Putamen (tissue), 1 donor: ENCODE results near the gene MAP7.
"Not testable (repeated sequence)": the region's sequence is repeated elsewhere in the genome, so short reads cannot be mapped to it uniquely, and the experiment has no call there.

Source experiments
- DNase-seq: peaks from one replicate; pipeline ENCODE4 v3.0.0-alpha.2; 2016; ENCODE audit warnings: low spot score

The MAP7 gene

DNA sequence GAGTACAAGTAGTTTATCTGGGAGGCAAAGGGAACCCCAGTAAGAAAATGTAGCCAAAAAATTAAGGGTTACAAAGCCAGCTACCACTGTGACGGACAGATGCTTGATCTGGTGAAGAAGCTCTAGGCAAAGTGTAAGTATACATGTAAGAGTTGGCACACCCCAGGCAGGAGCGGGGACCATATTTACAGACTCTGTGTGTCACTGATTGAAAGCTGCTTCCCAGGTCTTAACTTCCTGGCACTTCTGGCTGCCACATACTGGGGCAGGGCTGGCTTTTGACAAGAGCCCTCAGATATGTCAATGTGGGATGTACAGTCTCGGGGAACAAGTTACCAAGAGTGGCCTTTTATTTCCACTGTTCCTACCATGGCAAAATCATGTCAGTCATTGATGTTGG, 212.6 kb downstream of the MAP7 start:
- no peak for DNase-seq

DNA sequence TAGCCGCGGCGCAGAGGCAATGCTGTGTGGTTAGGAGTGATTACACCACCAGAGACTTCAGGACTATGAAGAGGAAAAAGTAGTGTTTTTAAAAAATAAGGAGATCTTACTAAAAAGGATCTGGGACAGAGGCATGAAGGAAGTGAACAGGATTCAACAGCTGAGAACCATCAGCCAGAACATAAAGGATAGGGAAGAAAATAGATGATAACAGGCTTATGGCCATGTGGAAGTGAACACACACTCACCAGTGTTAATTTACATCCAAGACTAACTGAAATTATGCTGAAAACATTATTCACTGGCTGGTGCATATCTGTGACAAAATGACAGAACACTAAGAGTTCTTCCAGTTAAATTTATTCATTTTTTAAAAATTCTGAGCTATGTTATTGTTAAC, 213.1 kb downstream of the MAP7 start:
- DNase-seq = no peak

DNA sequence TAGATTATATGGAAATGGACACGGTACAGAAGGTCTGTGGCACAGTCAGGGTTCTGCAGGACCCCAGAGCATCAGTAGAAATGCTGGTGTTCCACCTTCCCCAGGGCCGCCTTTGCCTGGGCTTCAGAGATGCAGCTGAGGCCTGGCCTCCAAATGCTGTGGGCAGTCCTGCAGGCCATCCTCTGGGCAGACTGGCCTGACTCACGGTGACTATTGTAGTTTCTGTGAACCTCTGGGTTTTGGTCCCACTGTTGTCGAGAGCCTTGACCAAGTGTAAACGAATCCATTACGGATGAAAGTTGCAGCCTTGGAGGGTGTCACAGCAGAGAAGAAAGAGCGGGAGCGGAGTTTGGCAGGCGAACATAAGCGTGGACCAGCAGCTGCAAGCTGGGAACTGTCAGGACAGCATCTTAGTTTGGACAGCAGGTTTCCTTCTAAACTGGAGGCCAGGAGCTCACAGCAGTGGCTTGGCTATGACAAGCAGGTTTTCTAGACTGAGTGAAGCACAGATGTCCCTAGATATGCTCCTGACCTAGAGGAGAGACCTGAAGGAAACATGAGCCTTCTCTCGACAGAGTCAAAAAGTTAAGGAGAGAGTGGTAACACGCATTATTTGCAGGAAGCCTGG, 214.4 kb downstream of the MAP7 start:
- no peak for DNase-seq

DNA sequence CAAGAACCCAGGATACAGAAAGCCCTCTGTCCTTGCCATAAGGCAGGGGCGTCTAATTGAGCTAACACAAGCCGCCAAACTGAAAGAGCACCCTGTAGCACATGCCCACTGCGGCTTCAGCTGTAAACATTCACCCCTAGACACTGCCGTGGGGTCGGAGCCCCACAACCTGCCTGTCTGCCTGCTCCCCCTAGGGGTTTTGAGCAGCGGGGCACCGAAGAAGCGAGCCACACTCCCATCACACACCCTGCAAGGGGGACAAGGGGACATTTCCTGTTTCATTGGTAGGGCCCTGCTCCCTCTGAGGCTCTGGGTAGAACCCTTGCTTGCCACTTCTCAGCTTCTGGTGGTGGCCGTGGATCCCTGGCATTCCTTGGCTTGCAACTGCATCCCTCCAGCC, 215.4 kb downstream of the MAP7 start:
- no peak for DNase-seq

DNA sequence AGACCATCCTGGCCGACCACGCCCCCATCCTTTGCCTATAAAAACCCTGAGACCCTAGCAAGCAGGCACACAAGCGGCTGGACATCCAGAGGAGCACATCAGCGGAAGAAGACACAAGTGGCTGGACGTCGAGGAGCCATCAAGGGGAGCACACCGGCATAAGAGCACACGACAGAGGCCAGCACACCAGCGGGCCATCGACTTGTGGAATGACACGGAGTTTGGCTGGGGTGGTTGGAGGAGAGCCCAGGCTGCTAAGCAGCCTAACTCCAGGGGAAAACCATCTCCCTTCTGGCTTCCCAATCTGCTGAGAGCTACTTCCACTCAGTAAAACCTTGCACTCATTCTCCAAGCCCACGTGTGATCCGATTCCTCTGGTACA, 215.8 kb downstream of the MAP7 start:
- DNase-seq = no peak

DNA sequence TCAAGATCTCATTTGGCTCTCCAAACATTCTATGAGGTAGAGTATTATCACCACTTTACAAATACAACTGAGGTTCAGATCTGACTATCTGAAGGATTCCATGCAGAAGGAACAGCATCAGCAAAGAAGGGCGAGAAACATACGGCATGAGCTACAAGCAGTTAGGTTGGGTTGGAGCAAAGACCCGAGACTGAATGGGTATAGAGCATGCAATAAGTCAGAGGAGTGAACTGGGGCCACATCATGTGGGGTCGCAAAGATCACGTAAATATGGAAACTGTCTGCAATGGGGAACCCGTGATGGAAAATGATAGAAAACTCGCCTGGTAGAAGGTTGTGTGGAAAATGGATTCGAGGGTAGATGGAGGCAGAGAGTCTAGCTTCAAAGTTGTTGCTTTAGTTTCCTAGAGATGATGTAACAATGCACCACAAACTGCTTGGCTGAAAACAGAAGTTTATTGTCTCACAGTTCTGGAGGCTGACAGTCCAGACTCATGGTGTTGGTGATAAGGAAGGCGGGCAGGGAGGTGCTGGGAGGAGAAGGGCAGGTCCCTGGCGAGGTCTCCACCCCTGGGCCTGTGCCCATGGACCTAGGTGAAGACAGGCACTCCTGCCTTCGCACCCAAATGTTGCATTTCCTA, 216.3 kb downstream of the MAP7 start:
- no peak for DNase-seq

DNA sequence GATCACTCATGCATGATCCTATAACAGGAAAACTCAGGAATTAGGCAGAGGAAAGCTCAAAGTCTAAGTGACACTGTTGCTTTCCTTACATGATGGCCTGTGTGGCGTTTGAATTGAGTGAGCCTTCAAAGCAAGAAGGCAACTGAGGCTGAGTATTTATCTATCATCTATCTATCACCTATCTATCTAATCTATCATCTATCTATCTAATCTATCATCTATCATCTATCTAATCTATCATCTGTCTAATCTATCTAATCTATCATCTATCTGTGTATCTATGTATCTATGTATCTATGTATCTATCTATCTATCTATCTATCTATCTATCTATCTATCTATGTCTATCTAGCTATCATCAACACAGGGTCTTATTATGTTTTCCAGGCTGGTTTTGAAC, 218.8 kb downstream of the MAP7 start:
- no peak for DNase-seq

DNA sequence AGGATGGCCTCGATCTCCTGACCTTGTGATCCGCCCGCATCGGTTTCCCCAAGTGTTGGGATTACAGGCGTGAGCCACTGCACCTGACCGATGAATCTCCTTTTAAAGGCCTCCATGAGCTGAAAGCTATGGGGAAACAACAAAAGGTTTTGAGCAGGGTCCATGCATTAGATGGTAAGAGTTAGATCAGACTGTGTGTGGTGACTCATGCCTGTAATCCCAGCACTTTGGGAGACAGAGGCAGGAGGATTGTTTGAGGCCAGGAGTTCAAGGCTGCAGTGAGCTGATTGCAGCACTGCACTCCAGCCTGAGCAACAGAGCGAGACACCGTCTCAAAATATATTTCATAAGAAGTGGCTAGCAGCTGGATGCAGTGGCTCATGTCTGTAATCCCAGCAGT, 219.6 kb downstream of the MAP7 start:
- no peak for DNase-seq

DNA sequence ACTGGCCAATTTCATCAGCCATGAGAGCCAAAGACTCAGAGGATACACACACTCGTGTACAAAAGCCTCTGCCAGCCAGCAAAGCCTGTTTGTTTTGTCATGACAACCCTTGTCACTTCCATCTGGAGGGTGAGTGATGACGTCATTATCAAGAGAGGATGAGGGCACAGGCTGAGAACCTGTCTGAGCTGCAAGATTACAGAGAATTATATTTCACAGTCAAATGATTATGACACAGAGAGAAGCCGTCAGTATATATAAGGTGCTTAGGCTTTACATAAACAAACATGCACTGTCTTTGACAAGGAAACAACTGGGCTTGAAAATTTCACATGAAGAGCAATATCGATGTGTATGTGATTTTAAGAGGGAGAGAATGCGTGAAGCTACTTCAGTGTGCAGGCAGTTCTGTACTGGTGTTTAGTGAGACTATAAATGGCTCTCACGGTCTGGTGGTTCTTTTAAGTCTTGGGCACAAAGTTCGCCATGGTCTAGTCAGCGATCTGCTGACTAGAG, 224.1 kb downstream of the MAP7 start:
- DNase-seq = no peak

DNA sequence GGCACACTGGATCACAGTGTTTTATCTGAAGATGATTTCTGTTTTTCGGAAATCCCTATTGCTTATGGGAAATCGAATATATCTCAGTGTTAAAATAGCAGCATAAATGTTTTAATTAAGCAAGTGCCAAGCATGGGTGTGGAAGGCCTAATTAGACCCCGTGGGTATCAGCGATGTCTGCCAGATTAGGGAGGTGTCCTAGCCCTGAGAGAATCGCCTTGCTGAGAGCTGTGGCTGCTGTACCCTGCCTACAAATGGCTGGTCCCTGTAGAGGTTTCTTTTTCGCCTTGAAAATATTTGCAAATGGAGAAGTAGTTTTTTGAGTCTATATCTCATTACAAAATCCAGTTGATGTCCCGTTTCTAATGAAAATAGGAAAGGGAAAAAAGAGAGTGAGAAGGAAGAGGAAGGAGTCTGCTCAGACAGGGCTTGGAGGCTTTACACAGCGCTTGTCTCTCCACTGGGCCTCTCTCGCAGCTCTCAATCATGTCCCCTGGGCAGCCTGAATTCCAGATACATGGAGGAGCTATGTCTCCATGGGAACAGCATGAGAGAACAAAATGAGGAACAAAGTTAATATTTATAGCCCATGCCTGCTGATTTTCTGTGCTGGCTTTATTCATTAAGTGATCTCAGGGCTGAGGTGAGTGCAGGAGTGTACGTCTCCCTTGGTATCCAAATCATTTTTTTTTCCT, 225.4 kb downstream of the MAP7 start:
- no peak for DNase-seq

DNA sequence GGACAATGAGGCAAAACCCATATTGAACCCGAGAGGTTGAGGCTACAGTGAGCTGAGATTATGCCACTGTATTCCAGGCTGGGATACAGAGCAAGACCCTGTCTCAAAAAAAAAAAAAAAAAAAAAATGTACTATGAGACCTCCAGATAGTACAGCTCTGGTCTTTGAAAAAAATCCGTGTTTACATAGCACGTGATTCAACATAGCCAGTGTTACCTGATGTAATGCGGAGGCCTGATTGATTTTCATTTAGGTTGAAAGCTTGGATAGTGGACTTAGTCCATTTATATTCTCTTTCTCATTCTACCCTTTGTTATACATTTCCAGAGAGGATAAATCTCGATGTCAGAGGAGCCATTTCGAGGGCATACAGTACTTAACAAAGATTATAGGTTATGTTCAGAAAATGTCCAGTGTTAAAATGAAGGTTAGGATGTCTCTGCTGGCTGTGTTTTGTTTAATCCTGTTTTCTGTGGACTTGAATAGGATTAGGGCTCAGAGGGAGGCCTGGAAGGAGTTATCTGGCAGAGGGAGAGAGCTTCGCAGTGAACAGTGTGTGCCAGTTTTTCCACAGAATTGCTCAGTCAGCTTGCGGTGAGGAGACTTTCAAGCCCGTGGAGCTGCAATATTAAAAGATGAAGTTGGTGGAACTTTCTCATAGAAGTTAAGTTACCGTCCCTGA, 226.7 kb downstream of the MAP7 start:
- DNase-seq = no peak

DNA sequence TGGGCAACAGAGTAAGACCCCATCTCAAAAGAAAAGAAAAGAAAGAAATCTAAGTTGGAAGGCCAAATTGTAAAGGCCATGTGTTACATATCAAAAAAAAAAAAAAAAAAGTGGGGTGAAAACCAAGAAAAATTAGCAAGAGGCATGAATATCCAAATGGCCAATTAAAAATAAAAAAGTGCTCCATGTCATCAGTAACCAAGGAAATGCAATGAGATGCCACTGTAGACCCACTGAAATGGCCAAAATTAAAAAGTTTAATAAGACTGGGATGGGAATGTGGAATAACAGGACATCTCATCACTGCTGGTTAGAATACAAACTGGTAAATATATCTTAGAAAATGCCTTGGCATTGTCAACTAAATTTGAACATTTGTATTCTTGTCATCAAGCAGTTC, 230.5 kb downstream of the MAP7 start:
- no peak for DNase-seq

DNA sequence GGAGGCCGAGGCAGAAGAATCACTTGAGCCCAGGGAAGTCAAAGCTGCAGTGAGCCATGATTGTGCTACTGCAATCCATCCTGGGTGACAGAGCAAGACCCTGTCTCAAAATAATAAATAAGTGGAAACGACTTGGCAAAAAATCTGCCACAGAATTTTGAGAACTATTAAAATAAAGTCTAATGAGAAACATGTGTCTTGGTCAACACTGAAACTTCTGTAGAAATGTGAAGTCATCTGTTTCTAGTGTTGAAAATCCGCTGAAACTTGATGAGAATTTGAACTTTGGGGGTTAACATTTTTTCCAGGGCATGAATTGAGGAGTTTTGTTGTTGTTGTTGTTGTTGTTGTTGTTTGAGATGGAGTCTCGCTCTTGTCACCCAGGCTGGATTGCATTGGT, 231.5 kb downstream of the MAP7 start:
- DNase-seq = no peak

DNA sequence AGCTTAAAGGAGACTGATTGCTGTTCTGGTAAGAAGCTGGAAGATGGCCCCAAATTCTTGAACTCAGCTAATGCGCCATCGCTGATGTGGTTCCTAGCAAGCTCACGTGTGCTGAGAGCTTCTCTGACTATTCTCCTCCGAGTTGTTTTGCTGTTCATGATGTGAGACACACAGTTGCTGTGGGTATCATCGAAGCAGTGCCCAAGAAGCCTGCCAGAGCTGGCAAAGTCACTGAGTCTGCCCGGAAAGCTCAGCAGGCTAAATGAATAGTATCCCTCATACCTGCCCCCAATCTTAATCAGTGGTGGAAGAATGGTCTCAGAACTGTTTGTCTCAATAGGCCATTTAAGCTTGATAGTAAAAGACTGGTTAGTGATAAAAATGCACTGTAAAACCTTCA, 232.3 kb downstream of the MAP7 start:
- no peak for DNase-seq

DNA sequence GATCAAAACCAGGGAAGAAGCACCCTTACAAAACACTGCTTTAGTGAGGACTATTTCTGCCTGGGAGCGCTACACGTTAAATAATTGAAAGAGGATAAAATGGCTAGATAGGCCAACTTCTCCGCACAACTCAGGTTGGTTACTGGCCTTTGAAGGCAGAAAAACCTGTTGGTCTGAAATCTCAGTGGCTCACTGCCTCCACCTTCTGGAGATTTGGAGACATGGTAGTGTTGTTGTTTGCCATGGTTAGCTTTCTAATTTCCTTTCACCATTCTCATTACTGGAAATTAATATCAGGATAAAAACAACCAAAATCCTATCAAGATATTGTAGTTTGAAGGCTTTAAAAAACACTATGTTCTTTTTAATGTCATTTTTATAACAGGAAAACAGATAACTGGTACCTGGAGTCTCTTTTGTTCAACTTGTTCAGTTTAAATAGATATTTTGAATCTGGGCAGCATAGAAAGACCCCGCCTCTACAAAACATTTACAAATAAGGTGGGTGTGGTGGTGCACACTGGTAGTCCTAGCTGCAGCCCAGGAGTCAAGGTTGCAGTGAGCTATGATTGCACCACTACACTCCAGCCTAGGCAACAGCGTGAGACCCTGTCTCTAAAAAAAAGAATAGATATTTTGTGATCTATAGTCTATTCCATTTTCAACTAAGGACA, 233.1 kb downstream of the MAP7 start:
- DNase-seq = peak; percentile 55

DNA sequence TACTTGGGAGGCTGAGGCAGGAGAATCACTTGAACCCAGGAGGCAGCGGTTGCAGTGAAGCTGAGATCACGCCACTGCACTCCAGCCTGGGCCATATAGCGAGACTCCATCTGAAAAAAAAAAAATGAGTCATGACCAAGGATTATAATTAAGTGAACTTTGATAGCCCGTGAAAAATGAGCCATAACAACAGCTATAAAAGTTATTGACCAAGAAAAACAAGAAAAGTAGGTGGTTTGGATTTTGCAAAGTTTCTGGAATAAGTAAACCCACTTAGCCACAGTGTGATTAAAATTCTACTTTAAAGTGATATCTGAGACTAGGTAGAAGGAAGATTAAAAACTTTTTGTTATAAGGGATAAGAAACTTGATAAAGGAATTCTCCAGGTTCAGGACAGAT, 234.6 kb downstream of the MAP7 start:
- DNase-seq = no peak

DNA sequence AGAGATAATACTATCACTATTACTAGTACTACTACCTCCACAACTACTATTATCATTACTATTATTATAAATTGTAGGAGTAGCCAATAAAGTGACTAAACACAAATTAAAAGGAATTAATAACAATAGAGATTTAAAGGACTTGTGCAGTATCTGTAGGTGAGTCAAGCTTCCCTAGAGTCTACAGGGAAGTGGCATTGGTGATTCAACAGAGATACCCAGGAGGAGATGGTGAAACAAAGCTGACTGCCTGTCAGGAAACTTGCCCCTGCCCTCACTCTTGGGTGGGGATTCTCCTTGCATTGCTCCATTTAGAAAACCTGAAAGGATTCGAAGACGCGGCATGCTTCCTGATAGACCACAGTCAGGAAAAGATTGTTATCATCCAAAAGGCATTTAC, 237.2 kb downstream of the MAP7 start:
- DNase-seq = no peak

DNA sequence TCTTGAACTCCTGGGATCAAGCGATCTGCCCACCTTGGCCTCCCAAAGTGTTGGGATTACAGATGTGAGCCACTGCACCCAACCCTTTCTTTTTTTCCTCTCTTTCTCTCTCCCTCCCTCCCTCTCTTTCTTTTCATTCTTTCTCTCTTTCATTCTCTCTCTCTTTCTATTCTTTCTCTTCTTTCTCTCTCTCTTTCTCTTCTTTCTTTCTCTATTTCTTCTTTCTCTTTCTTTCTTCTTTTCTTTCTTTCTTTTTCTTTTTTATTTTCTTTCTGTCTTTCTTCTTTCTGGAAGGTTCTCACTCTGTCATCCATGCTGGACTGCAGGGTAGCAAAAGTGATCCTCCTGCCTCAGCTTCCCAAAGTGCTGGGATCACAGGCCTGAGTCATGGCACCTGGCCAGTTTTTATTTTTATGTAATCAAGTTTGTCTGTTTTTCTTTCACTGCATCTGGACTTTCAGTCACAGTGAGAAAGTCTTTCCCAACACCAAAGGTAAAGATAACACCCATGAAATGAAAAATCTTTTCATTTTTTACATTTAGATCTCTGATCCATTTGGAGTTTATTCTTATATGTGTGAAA, 240.4 kb downstream of the MAP7 start:
- no peak for DNase-seq

DNA sequence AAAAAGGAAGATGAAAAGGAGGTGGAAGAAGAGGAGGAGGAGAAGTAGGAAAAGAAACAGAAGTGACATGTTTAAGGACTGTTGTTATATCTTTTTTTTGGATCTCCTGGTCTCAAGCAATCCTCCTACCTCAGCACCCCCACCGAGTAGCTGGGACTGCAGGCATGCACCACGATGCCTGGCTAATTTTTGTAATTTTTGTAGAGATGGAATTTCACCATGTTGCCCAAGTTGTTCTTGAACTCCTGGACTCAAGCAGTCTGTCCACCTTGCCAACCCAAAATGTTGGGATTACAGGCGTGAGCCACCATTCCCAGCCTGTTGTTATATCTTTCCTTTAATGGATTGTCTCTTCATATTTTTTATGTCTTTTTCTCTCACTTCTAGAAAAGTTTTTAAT, 241.1 kb downstream of the MAP7 start:
- DNase-seq = no peak

DNA sequence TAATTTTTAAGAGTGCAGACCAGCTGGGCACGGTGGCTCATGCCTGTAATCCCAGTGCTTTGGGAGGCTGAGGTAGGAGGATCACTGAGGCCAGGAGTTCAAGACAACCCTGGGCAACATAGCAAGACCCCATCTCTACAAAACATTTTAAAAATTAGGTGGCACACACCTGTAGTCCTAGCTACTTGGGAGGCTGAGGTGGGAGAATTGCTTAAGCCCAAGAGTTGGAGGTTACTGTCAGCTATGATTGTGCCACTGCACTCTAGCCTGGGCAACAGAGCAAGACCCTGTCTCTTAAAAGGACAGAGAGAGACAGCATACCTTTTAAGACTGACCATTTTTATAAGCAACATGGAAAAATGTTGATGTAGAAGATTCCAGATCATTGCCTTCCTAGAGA, 241.8 kb downstream of the MAP7 start:
- not testable (repeated sequence) for DNase-seq

DNA sequence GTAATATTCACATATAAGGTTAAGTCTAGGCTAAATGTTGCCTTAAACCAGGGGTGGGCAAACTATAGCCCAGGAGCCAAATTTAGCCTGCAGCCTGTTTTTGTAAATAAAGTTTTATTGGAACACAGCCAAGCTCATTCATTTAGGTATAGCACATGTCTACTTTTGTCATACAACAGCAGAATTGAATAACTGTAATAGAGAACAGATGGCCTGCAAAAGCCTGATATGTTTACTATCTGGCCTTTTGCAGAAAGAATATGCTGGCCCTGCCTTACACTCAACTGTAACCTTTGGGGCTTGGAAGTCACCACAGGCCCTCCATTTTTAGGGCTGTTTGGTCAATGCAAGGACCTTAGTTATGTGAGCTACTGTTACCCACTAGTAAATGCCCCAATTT, 242.9 kb downstream of the MAP7 start:
- no peak for DNase-seq

DNA sequence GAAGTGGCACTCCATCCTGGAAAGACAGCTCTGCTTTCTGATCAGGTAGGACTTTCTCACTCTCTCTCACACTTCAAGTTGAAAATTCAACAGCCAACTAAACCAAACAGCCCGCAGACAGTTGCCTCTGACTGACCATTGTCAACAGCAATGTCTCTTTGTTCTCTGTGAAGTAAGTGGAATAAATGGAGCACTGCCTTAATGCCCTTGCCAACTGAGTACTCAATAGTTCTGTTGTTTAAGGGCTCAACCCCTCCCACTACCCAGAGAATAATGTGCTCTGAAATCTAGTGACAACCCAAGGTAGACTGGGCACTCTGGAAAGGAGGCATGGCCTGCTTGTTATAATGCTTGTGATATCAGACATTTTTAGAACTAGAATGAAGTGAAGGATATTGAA, 243.8 kb downstream of the MAP7 start:
- DNase-seq = peak; percentile 90
